GM18858 (cell line): ENCODE measurements around the gene CRY1.
"Not testable (repeated sequence)": the region's sequence is repeated elsewhere in the genome, so short reads cannot be mapped to it uniquely, and the experiment has no call there.

Experiments used
- ATAC-seq: cut with Tn5 transposase; IDR thresholded peaks from one replicate; pipeline ENCODE4 v1.9.1; 2021; ENCODE audit not compliant: unreplicated experiment

CRY1 gene

GRCh38 chr12:107108995-107109508 lies 15.7 kb upstream of the CRY1 start:
- no peak for ATAC-seq

- ATAC-seq: not testable (repeated sequence)
These were observed 15.0 kb upstream of the CRY1 start for GRCh38 chr12:107108366-107108765.

- ATAC-seq: no peak
These were observed 14.0 kb upstream of the CRY1 start for GRCh38 chr12:107107381-107107780.

DNA sequence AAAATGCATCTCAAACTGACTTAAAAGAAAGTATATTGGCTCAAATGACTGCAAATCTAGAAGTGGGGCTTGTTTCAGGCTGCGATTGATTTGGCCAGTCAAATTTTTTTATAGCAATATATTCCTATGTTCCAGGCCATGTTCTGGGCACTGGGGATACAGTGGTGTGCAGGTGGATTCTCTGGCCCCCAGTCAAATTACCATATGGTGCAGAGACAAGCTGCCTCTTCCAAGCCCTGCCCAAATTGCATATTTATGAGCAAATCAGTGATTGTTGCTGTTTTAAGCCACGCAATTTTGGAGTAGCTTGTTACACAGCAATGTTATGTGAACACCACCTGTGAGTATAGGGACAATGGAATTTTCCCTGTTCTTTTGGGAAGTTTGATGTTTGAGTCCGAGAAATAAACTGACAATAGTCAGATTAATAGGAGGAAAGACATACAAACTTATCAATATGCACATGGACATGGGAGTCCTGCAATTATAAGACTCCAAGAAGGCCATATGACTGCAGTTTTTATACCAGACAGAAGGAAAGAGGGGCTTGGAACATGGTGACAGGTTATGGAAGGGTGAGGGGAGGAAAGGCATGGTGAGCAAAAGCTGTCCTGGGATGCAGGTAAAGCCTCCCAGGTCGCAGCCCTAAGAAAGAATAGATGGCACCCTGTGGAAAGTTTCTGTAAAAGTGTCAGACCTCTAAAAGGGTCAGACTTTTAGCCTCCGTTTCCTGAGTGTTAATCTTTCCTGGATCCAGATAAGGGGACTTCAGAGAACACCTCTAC lies 13.1 kb upstream of the CRY1 start:
- no peak for ATAC-seq

GRCh38 chr12:107105410-107105703 lies 12.0 kb upstream of the CRY1 start:
- no peak for ATAC-seq

DNA sequence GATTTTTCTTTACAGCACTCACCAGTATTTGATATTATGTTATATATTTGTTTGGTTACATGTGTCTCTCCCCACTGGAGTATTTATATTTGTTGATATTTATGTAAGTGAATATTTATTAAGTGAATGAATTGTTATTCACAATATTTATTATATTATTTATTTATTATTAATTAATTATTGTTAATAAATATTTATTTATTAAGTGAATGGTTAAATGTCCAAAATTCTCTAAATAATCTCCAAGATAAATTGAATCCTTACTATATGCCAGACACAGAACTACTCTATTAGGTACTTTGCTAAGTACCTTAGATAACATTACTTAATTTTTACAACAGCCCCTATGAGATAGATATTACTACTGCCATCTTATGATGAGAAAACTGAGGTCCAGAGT lies 10.2 kb upstream of the CRY1 start:
- ATAC-seq: no peak

- no peak for ATAC-seq
These were observed 9.7 kb upstream of the CRY1 start for GRCh38 chr12:107103097-107103496.

GRCh38 chr12:107102294-107102693 lies 8.9 kb upstream of the CRY1 start:
- ATAC-seq: no peak

DNA sequence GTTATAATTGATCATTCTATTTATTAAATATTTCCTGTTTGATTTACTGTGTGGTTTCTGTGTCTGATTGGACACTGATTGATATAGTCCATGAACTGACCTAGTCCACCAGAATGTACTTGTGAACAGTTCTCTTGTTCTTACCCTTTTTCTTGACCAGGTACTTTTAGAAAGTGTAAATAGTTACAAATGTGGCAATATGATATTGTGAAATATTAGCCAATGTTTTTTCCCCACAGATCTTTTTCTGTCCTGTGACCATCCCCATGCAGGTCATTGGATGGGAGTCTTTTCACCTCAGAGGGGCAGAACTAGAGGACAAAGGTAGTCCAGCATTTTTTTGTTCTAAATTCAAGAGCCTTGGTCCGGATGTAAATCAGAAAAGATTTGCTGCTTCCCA lies 8.3 kb upstream of the CRY1 start:
- no peak for ATAC-seq

DNA sequence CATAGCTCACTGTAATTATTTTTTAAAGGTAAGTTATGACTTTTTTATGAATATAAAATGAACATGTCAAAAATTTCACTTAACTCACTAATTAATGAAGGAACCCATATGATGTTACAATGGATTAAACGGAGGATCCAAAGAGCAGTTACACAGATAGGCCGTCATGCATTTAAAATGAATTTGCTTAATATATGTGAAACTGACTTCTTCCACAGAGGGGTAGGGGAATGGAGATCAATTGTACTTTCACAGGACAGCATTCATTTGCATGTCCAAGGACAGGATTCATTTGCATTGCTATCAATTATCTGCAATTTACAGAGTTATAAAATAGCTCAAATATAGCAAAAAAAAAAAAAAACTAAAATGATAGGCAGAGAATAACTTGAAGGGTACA lies 6.6 kb upstream of the CRY1 start:
- ATAC-seq: no peak

DNA sequence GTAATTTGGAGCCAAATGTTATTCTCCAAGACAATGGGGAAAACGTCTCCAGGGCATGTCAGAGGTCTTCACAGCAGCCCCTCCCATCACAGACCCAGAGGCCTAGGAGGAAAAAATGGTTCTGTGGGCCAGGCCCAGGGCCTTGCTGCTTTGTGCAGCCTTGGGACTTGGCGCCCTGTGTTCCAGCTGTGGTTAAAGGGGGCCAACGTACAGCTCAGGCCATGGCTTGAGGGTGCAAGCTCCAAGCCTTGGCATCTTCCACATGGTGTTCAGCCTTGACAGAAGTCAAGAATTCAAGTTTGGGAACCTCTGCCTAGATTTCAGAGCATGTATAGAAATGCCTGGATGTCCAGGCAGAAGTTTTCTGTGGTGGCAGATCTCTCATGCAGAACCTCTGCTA lies 3.2 kb upstream of the CRY1 start:
- ATAC-seq: no peak

- no peak for ATAC-seq
These were observed 767 bp upstream of the CRY1 start for GRCh38 chr12:107094183-107094448.

GRCh38 chr12:107092669-107093416 lies 506 bp downstream of the CRY1 start:
- ATAC-seq: no peak

GRCh38 chr12:107091989-107092641 lies 1.2 kb downstream of the CRY1 start:
- ATAC-seq: no peak

- ATAC-seq: no peak
These were observed 2.0 kb downstream of the CRY1 start for GRCh38 chr12:107091381-107091780.

DNA sequence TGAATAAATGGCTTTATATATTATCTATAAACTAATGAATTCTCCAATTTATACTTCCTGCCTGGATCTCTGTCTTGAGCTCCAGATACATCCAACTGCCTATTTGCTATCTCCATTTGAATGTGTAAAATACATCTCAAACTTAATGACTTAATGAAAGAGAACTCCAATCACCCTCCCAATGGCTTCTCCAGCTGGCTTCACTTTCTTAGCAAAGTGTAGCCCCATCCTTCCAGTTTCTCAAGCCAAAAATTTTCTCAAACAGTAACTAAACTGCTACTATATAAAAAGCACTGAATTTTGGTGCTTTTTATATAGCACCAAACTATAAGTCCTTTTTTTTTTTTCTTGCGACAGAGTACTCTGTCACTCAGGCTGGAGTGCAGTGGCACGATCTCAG lies 2.6 kb downstream of the CRY1 start:
- no peak for ATAC-seq

- ATAC-seq: no peak
These were observed 4.4 kb downstream of the CRY1 start for GRCh38 chr12:107088912-107089311.

- no peak for ATAC-seq
These were observed 7.0 kb downstream of the CRY1 start for GRCh38 chr12:107086314-107086713.

DNA sequence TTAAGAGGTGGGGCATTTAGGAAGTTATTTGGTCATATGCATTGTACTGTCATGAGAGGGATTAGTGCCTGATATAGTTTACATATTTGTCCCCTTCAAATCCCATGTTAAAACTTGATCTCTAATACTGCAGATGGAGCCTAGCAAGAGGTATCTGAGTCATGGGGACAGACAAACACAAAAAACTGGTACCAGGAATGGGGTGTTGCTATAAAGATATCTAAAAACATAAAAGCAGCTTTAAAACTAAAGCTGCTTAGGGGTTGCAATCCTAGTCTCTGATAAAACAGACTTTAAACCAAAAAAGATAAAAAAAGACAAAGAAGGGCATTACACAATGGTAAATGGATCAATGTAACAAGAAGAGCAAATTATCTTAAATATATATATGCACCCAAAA lies 11.6 kb downstream of the CRY1 start:
- ATAC-seq: no peak

- no peak for ATAC-seq
These were observed 13.1 kb downstream of the CRY1 start for GRCh38 chr12:107080299-107080698.

GRCh38 chr12:107079172-107080011 lies 14.0 kb downstream of the CRY1 start:
- no peak for ATAC-seq
